ENCODE measurements around the gene ACADSB.

Gene ACADSB

DNA sequence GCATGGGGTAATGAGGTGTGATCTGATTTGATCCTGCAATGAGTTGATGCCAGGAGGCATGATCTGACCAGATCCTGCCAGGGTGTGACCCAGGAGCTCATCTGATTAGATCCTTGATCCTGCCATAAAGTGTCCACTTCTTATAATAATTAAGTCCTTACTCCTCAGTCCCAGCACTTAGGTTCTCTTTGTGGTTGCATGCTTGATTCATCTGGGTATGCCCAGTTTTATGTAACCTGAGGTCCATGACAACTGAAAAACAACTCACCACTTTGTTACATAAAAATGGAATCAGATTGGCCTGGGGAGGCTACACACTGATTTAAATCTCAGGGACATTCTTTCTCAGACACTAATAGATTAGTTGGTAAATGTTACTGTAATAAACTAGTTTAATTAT lies 19.1 kb downstream of the ACADSB start:
- H3K4me3 ChIP-seq (ENCODE audit: control insufficient read depth, low read depth, low read length) = no peak overlapping the region
- peak; percentile 7 for DNase-seq (ENCODE audit: low read depth)
- no peak for TF ChIP-seq CTCF (IDR thresholded peaks at IDR 0.05; ENCODE audit: control insufficient read depth, insufficient read depth, low read depth, low read length, missing control alignments)

DNA sequence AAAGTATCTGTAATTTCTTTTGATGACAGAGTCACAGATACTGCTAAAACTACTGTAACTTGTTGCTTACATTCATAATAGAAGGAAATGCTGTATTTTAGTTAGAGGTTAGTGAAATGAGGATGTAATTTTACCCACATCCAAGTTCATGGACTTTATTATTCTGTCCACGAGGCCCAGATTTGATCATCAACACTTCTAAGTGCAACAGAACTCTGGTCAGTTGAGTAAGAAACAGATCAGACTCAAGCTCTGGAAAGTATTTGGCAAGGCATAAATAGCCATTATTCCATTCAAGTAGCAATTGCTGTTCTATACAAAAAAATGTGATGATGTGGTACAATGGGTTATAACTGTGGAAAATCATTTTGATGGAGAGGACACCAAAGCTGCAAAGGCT lies 22.3 kb downstream of the ACADSB start:
- no peak for TF ChIP-seq CTCF (IDR thresholded peaks at IDR 0.05; ENCODE audit: control insufficient read depth, insufficient read depth, low read depth, low read length, missing control alignments)
- no peak overlapping the region for H3K4me3 ChIP-seq (ENCODE audit: control insufficient read depth, low read depth, low read length)
- no peak for DNase-seq (ENCODE audit: low read depth)

DNA sequence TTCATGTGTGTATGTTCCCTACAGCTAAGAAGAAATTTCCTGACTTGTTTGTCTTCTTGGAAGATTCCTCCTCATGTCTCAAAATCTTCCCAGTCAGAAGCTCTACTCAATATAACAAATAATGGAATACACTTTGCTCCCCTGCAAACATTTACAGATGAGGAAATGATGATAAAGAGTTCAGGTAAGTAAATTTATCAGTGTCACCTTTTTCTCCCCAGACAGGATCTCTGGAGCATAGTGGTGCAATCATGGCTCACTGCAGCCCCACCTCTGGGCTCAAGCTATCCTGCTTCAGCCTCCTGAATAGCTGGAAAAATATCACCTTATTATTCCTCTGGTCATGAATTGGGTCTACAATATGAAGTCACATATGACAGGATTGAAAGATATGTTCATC lies 25.5 kb downstream of the ACADSB start:
- TF ChIP-seq CTCF (IDR thresholded peaks at IDR 0.05; ENCODE audit: control insufficient read depth, insufficient read depth, low read depth, low read length, missing control alignments) = no peak
- no peak for DNase-seq (ENCODE audit: low read depth)
- no peak overlapping the region for H3K4me3 ChIP-seq (ENCODE audit: control insufficient read depth, low read depth, low read length)

DNA sequence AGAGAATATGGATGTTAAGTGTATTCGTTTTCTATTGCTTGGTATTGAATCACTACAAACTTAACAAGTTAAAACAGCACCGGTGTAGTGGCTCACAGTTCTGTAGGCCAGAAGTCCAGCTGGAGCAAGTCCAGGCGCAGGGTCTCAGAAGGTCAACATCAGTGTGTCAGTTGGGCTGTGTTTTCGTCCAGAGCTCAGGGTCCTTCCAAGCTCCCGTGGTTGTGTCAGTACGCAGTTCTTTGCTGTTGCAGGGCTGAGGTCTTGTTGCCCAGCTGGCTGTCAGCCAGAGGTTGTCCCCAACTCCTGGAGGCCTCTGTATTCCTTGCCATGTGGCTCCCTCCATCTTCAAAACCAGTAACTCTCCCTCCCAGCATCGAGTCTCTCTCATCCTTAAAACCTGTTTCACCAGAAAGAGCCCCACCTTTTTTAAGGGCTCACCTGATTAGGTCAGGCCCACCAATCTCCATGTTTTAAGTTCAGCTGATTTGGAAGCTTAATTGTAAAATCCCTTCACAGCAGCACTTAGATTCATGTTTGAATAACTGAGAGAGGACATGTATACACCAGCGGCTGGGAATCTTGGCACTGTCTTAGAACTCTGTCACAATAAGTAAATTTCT lies 26.8 kb downstream of the ACADSB start:
- H3K4me3 ChIP-seq (ENCODE audit: control insufficient read depth, low read depth, low read length) = no peak overlapping the region
- TF ChIP-seq CTCF (IDR thresholded peaks at IDR 0.05; ENCODE audit: control insufficient read depth, insufficient read depth, low read depth, low read length, missing control alignments) = no peak
- DNase-seq (ENCODE audit: low read depth) = no peak

- H3K4me3 ChIP-seq (ENCODE audit: control insufficient read depth, low read depth, low read length) = no peak overlapping the region
- no peak for DNase-seq (ENCODE audit: low read depth)
- TF ChIP-seq CTCF (IDR thresholded peaks at IDR 0.05; ENCODE audit: control insufficient read depth, insufficient read depth, low read depth, low read length, missing control alignments) = no peak
These were observed 30.2 kb downstream of the ACADSB start for GRCh38 chr10:123038782-123039631.

- no peak for DNase-seq (ENCODE audit: low read depth)
- TF ChIP-seq CTCF (IDR thresholded peaks at IDR 0.05; ENCODE audit: control insufficient read depth, insufficient read depth, low read depth, low read length, missing control alignments) = no peak
- H3K4me3 ChIP-seq (ENCODE audit: control insufficient read depth, low read depth, low read length) = no peak overlapping the region
These were observed 30.8 kb downstream of the ACADSB start for GRCh38 chr10:123039632-123039930.

All from AG09309 (cell line).